GM12878 (cell line): ENCODE results near the gene PRDM8. TPM values are rescaled to one million over a fixed set of nuclear protein-coding genes. Genes with fewer than 3 reads are reported as not detected.

Experiments used
- ATAC-seq: fragments of 200-7000 bp; cut with Tn5 transposase; 3 replicates; pipeline ENCODE4 v1.9.1; 2020; ENCODE audit warnings: mild to moderate bottlenecking, moderate library complexity
- BruUV-seq: library from RNA; stranded (reverse); fragments of 400-500 nt; replicated peaks from 2 replicates; lab custom pipeline; 2021; lab: Mats Ljungman, UMichigan
- CTCF ChIA-PET: fragments of 300-600 bp; sonication (Branson Sonifier 250); formaldehyde crosslinking; extraction: SDS; loops from one replicate; lab custom pipeline; 2021; ENCODE audit warnings: inconsistent platforms; lab: Yijun Ruan, JAX
- POLR2A ChIA-PET: fragments of 350-600 bp; formaldehyde crosslinking; extraction: SDS; loops from one replicate; lab custom pipeline; 2021; ENCODE audit warnings: inconsistent platforms; lab: Charles Lee
- RAD21 ChIA-PET: fragments of 300-600 bp; sonication (Branson Sonifier 250); formaldehyde crosslinking; loops from one replicate; lab custom pipeline; 2023; ENCODE audit warnings: antibody characterized with exemption; ENCODE audit not compliant: unreplicated experiment; lab: Charles Lee
- SMC1A ChIA-PET: fragments of 300-600 bp; sonication (Branson Sonifier 250); formaldehyde crosslinking; loops from one replicate; lab custom pipeline; 2023; ENCODE audit not compliant: unreplicated experiment, uncharacterized antibody; lab: Charles Lee
- DNase-seq: peaks from one replicate; pipeline ENCODE4 v3.0.0-alpha.2; 2011; ENCODE audit warnings: low read depth, low spot score
- FAIRE-seq: peaks from 3 replicates; lab custom pipeline; 2011; peaks lifted over from hg19 to GRCh38; lab: Jason Lieb, UNC
- H2AFZ ChIP-seq: 2 replicates; pipeline ENCODE4 v1.6.0; 2011; ENCODE audit warnings: low read depth, low read length, control low read depth; ENCODE audit not compliant: control insufficient read depth
- H3K27ac ChIP-seq: 2 replicates; pipeline ENCODE4 v1.5.1; 2011; ENCODE audit warnings: control low read depth; ENCODE audit not compliant: control insufficient read depth, insufficient read depth
- H3K27me3 ChIP-seq, 2 experiments: replicated peaks in 1 of 2; 2 replicates each; pipeline versions ENCODE4 v1.6.0 to v1.6.1; 2011; ENCODE audit warnings: low read length in 1 of 2; ENCODE audit not compliant: control insufficient read depth in 2 of 2, insufficient read depth in 2 of 2
- H3K36me3 ChIP-seq, 2 experiments: 2 replicates each; pipeline ENCODE4 v1.5.1; 2011; ENCODE audit warnings: low read length in 1 of 2; ENCODE audit not compliant: control insufficient read depth in 2 of 2, insufficient read depth in 2 of 2
- H3K4me1 ChIP-seq: 2 replicates; pipeline ENCODE4 v1.6.1; 2011; ENCODE audit warnings: mild to moderate bottlenecking, low read length, moderate library complexity, mixed read lengths; ENCODE audit not compliant: control insufficient read depth, insufficient read depth
- H3K4me2 ChIP-seq: 2 replicates; pipeline ENCODE4 v1.6.0; 2011; ENCODE audit warnings: control low read depth; ENCODE audit not compliant: control insufficient read depth, insufficient read depth
- H3K4me3 ChIP-seq: fragments of 200-600 bp; sonication (generic); 2 replicates; pipeline ENCODE4 v1.5.1; 2016
- H3K79me2 ChIP-seq: 2 replicates; pipeline ENCODE4 v1.6.0; 2011; ENCODE audit warnings: low read length; ENCODE audit not compliant: control insufficient read depth, insufficient read depth
- H3K9ac ChIP-seq: 2 replicates; pipeline ENCODE4 v1.8.0; 2011; ENCODE audit warnings: low read length, control low read depth, mixed read lengths; ENCODE audit not compliant: control insufficient read depth, insufficient read depth
- H3K9me3 ChIP-seq: replicated peaks from 3 replicates; pipeline ENCODE4 v1.5.1; 2011; ENCODE audit warnings: mild to moderate bottlenecking, low read length; ENCODE audit not compliant: control insufficient read depth, insufficient read depth
- H4K20me1 ChIP-seq: 2 replicates; pipeline ENCODE4 v1.6.0; 2011; ENCODE audit not compliant: control insufficient read depth, insufficient read depth
- ASH2L ChIP-seq: fragments of 300-600, 200-600 bp; sonication (generic); IDR thresholded peaks from 2 replicates; pipeline ENCODE4 v1.6.1; 2017; ENCODE audit warnings: low read depth, mild to moderate bottlenecking, borderline replicate concordance
- BCL11A ChIP-seq: IDR thresholded peaks from 2 replicates; pipeline ENCODE4 v1.6.1; 2011; ENCODE audit warnings: low read depth, low read length
- BHLHE40 ChIP-seq, 2 experiments: fragments of 450-650 bp in 1 of 2; IDR thresholded peaks; 2 replicates each; pipeline ENCODE4 v1.6.1; 2011 to 2017; ENCODE audit warnings: low read depth in 2 of 2, borderline replicate concordance in 1 of 2, improper control_type of control experiment in 1 of 2, low read length in 1 of 2, mild to moderate bottlenecking in 1 of 2
- EGR1 ChIP-seq, 2 experiments: IDR thresholded peaks; 1 replicate in 1 of 2; 2 replicates in 1 of 2; pipeline ENCODE4 v1.6.1; 2011 to 2012; ENCODE audit warnings: low read depth in 2 of 2, low read length in 2 of 2, borderline replicate concordance in 1 of 2, mild to moderate bottlenecking in 1 of 2, moderate library complexity in 1 of 2
- FOS ChIP-seq: IDR thresholded peaks from 3 replicates; pipeline ENCODE4 v1.6.1; 2011; ENCODE audit warnings: borderline replicate concordance; ENCODE audit not compliant: insufficient read length; ENCODE audit errors: extremely low read depth
- HDAC6 ChIP-seq: fragments of 200-600 bp; sonication (generic); IDR thresholded peaks from one replicate; pipeline ENCODE4 v1.8.0; 2017; ENCODE audit warnings: antibody characterized with exemption; ENCODE audit not compliant: unreplicated experiment
- IKZF2 ChIP-seq, 2 experiments: fragments of 450-650 bp; IDR thresholded peaks; 2 replicates each; pipeline ENCODE4 v1.6.1; 2017; ENCODE audit warnings: mild to moderate bottlenecking in 2 of 2, moderate library complexity in 2 of 2
- MEF2A ChIP-seq: IDR thresholded peaks from 2 replicates; pipeline ENCODE4 v1.6.1; 2011; ENCODE audit warnings: low read depth, mild to moderate bottlenecking, low read length, moderate library complexity; ENCODE audit not compliant: insufficient read depth
- MEF2B ChIP-seq: fragments of 450-650 bp; IDR thresholded peaks from 2 replicates; pipeline ENCODE4 v1.6.1; 2018; ENCODE audit warnings: mild to moderate bottlenecking, moderate library complexity; ENCODE audit not compliant: partially characterized antibody, poor library complexity, severe bottlenecking
- MTA2 ChIP-seq: fragments of 450-650 bp; IDR thresholded peaks from 2 replicates; pipeline ENCODE4 v1.6.1; 2016; ENCODE audit warnings: low read depth, mild to moderate bottlenecking, moderate library complexity
- POLR2A ChIP-seq: IDR thresholded peaks from 2 replicates; pipeline ENCODE4 v1.6.1; 2011; ENCODE audit warnings: low read depth, mild to moderate bottlenecking, low read length
- POLR2AphosphoS2 ChIP-seq: IDR thresholded peaks from 2 replicates; pipeline ENCODE4 v1.6.1; 2011; ENCODE audit warnings: low read depth, mild to moderate bottlenecking, low read length, improper control_type of control experiment, moderate library complexity
- ZNF384 ChIP-seq: IDR thresholded peaks from 2 replicates; pipeline ENCODE4 v1.6.1; 2012; ENCODE audit warnings: low read depth, mild to moderate bottlenecking, low read length, improper control_type of control experiment, borderline replicate concordance
- WGBS: methylation state at CpG from one replicate; pipeline ENCODE4 v1.1.6; 2016; ENCODE audit warnings: low lambda C conversion rate; ENCODE audit not compliant: insufficient replicate concordance, insufficient coverage; ENCODE audit errors: missing lambda C conversion rate; 5-methylcytosine and 5-hydroxymethylcytosine counted together
- in situ Hi-C: fragments of 300-500 bp; cut with MboI; formaldehyde crosslinking; loops from 9 replicates; pipeline ENCODE4 v1.14.3; 2018; ENCODE audit warnings: mixed read lengths
- intact Hi-C: fragments of 100-400 bp; cut with micrococcal nuclease; formaldehyde crosslinking; loops from one replicate; pipeline ENCODE4 v1.14.2; 2022; ENCODE audit not compliant: unreplicated experiment
- polyA plus RNA-seq, 11 experiments: library from polyadenylated mRNA; depleted of rRNA in 4 of 11; unstranded in 6 of 11; stranded (reverse) in 5 of 11; fragments of >200 nt; fragmentation: Nextera tagmentation in 4 of 11; fragmentation: Illumina TruSeq in 1 of 11; extraction: Ambion mirVana in 4 of 11; extraction: Trizol in 1 of 11; gene quantifications; 1 replicate in 1 of 11; 2 replicates in 10 of 11; pipeline versions ENCODE4 v1.2.1 to v1.2.3, GENCODE V29; 2011 to 2016; ENCODE audit warnings: inconsistent platforms in 2 of 11, missing spikeins in 2 of 11, low read depth in 1 of 11
- total RNA-seq, 4 experiments: library from RNA; depleted of rRNA in 3 of 4; stranded (reverse); fragments of >200 nt in 3 of 4; fragmentation: Illumina TruSeq in 1 of 4; extraction: Trizol in 1 of 4; gene quantifications; 2 replicates each; pipeline versions ENCODE4 v1.2.1 to v1.2.3, GENCODE V29; 2013 to 2021
- TF ChIP-seq, protein P1 (sequence below): IDR thresholded peaks from 2 replicates; pipeline ENCODE4 v1.6.1; 2012; ENCODE audit warnings: low read depth, low read length, improper control_type of control experiment
- TF ChIP-seq, protein P2 (sequence below): IDR thresholded peaks from 2 replicates; pipeline ENCODE4 v1.6.1; 2011; ENCODE audit warnings: mild to moderate bottlenecking, low read depth, low read length, moderate library complexity; ENCODE audit not compliant: insufficient replicate concordance
- TF ChIP-seq, protein P3 (sequence below): fragments of 150-350 bp; IDR thresholded peaks from 2 replicates; pipeline ENCODE4 v1.6.1; 2016; ENCODE audit warnings: low read depth, low read length

The PRDM8 gene
- total and polyA plus RNA-seq, 10 of the 15 experiments (the other 5 are each of a cell fraction or from before 2014, with no cell fraction given): 0.09 to 1.6 (median 0.40) TPM

DNA sequence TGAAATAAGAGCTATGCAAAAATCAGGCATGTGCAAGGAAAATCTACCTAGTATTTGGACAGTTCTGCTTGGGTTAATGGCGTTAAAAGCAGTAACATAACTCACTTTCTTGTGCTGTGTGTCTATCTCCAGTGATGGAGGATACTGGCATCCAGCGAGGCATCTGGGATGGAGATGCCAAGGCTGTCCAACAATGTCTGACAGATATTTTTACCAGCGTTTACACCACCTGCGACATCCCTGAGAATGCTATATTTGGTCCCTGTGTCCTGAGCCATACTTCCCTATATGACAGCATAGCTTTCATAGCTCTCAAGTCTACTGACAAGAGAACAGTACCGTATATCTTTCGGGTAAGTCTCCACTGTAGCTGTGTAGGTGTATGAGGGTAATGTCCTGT is 2.6 kb downstream of the PRDM8 start (continued):
- no peak for TF ChIP-seq MEF2B
- no peak for TF ChIP-seq ASH2L
- no peak for TF ChIP-seq POLR2AphosphoS2

DNA sequence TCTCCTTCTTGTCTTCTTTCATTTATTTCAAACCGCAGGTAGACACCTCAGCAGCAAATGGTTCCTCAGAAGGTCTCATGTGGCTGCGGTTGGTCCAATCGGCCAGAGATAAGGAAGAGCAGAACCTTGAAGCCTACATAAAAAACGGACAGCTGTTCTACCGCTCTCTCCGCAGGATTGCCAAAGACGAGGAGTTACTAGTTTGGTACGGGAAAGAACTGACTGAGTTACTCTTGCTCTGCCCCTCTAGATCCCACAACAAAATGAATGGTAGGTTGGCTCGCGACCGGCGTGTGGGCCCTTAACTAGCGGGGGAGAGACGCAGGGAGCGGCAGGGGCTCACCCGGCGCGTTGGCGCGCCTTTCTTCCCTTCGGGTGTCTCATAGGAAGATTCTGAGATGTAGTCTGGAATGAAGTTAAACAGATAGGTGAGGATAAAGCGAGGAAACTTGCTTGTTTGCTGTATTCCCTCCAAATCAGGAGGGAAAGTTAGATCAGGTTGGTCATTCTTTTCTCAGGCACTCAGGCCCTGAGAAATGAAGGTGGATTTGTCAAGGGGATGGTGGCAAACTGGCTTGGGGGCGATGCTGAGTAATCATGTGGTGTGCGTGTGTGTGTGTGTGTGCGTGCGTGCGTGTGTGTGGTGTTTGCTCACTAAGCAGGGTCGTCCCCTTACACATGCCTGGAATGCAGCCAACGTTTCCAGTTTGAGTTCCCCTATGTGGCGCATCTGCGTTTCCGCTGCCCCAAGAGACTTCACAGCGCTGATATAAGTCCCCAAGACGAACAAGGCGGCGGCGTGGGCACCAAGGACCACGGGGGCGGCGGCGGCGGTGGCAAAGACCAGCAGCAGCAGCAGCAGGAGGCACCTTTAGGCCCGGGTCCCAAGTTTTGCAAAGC is 4.2 kb downstream of the PRDM8 start:
- ATAC-seq (peak; percentile 51), DNase-seq (no peak), FAIRE-seq (no peak)
- ChIA-PET SMC1A (interaction anchor here (0.9 to 1.6 kb wide), 6 partner anchors 10 to 29 kb away, joined by 3 to 4 read pairs (median 3); no protein-coding TSS in a partner anchor), POLR2A (no interaction called here), CTCF (interaction anchor here (0.6 to 2.3 kb wide), 22 partner anchors 10 to 443 kb away, joined by 3 to 16 read pairs (median 4); no protein-coding TSS in a partner anchor), RAD21 (interaction anchor here (0.6 to 2.2 kb wide), 8 partner anchors 14 to 135 kb away, joined by 3 to 8 read pairs (median 5); partner anchors contain the start of gene CFAP299)
- Histone ChIP-seq H3K79me2 (no peaks in the 10 kb centered on the region), H3K27me3 (peaks cover 0 to 16% of the 10 kb centered on the region in 2 experiments), H3K27ac (no peak overlapping the region), H3K4me3 (peak overlapping the region; percentile 71; the same call in 1 of the 2 replicates), H3K4me2 (peak overlapping the region; percentile 92), H4K20me1 (no peaks in the 10 kb centered on the region), H3K9me3 (no peaks in the 10 kb centered on the region; the same call in 2 of the 3 replicates), H3K9ac (peak overlapping the region; percentile 5; the same call in 1 of the 2 replicates), H3K4me1 (0 out of 2 replicates have a peak, but pooled peaks cover 3% of the 10 kb centered on the region), H2AFZ (peak overlapping the region; percentile 76; the same call in 1 of the 2 replicates), H3K36me3 (no peaks in the 10 kb centered on the region)
- in situ Hi-C loops: no loop called here
- no TSS peak for BruUV-seq
- intact Hi-C loops: loop anchor here (5.0 kb wide), 2 partner anchors 74 to 851 kb away; no protein-coding TSS in a partner anchor
- WGBS: 55% methylated on average over 37 of the region's 43 CpGs
- TF ChIP-seq, protein P1, sequence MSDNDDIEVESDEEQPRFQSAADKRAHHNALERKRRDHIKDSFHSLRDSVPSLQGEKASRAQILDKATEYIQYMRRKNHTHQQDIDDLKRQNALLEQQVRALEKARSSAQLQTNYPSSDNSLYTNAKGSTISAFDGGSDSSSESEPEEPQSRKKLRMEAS: no peak
- TF ChIP-seq, protein P2, sequence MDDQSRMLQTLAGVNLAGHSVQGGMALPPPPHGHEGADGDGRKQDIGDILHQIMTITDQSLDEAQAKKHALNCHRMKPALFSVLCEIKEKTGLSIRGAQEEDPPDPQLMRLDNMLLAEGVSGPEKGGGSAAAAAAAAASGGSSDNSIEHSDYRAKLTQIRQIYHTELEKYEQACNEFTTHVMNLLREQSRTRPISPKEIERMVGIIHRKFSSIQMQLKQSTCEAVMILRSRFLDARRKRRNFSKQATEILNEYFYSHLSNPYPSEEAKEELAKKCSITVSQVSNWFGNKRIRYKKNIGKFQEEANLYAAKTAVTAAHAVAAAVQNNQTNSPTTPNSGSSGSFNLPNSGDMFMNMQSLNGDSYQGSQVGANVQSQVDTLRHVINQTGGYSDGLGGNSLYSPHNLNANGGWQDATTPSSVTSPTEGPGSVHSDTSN: peak; percentile 3
- TF ChIP-seq MTA2 (no peak), BHLHE40 (IDR thresholded peaks at IDR 0.05; ENCODE audit: borderline replicate concordance in 1 of 2, low read depth in 2 of 2, low read length in 1 of 2) (peak; percentile 8 to 47; a peak in 2 of 4 replicates), MEF2A (no peak), BCL11A (no peak), HDAC6 (no peak), IKZF2 (IDR thresholded peaks at IDR 0.05) (no peak), POLR2A (no peak), ZNF384 (no peak), FOS (no peak), EGR1 (IDR thresholded peaks at IDR 0.05; ENCODE audit: borderline replicate concordance in 1 of 2, low read depth in 2 of 2, low read length in 2 of 2) (no peak)
- TF ChIP-seq, protein P3, sequence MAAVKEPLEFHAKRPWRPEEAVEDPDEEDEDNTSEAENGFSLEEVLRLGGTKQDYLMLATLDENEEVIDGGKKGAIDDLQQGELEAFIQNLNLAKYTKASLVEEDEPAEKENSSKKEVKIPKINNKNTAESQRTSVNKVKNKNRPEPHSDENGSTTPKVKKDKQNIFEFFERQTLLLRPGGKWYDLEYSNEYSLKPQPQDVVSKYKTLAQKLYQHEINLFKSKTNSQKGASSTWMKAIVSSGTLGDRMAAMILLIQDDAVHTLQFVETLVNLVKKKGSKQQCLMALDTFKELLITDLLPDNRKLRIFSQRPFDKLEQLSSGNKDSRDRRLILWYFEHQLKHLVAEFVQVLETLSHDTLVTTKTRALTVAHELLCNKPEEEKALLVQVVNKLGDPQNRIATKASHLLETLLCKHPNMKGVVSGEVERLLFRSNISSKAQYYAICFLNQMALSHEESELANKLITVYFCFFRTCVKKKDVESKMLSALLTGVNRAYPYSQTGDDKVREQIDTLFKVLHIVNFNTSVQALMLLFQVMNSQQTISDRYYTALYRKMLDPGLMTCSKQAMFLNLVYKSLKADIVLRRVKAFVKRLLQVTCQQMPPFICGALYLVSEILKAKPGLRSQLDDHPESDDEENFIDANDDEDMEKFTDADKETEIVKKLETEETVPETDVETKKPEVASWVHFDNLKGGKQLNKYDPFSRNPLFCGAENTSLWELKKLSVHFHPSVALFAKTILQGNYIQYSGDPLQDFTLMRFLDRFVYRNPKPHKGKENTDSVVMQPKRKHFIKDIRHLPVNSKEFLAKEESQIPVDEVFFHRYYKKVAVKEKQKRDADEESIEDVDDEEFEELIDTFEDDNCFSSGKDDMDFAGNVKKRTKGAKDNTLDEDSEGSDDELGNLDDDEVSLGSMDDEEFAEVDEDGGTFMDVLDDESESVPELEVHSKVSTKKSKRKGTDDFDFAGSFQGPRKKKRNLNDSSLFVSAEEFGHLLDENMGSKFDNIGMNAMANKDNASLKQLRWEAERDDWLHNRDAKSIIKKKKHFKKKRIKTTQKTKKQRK: no peak
